NOMO-1 (cell line): ENCODE measurements around the gene SEPTIN12.

ENCODE experiments used
- DNase-seq, 2 experiments: peaks; one replicate each; lab custom pipeline; 2025; ENCODE audit not compliant: unreplicated experiment in 2 of 2; lab: John Stamatoyannopoulos, UW

Gene SEPTIN12

GRCh38 chr16:4734063-4734729, 53.9 kb downstream of the SEPTIN12 start, which contains the start of the genes ANKS3 and DNAAF8:
TSS of gene ANKS3 (minus strand) at chr16:4734271. CDS start at chr16:4730149, 4,122 bp downstream.
TSS of gene DNAAF8 (plus strand) at chr16:4734537. CDS start at chr16:4736515, 1,978 bp downstream.
- DNase-seq = peak; percentile 90 to 95

GRCh38 chr16:4733747-4734062, 54.4 kb downstream of the SEPTIN12 start:
- no peak for DNase-seq

DNA sequence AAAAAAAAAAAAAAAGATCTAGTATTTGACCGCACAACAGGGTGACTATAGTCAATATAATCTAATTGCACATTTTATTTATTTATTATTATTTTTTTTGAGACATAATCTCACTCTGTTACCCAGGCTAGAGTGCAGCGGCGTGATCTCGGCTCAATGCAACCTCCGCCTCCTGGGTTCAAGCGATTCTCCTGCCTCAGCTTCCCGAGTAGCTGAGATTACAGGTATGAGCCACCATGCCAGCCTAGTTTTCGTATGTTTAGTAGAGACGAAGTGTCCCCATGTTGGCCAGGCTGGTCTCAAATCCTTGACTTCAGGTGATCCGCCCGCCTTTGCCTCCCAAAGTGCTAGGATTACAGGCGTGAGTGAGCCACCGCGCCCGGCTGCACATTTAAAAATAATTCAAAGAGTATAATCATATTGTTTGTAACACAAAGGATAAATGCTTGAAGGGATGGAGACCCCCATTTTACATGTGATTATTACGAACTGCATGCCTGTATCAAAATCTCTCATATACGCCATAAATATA, 54.9 kb downstream of the SEPTIN12 start:
- DNase-seq = no peak

- no peak for DNase-seq
Measured at GRCh38 chr16:4729876-4730275, 58.3 kb downstream of the SEPTIN12 start.

DNA sequence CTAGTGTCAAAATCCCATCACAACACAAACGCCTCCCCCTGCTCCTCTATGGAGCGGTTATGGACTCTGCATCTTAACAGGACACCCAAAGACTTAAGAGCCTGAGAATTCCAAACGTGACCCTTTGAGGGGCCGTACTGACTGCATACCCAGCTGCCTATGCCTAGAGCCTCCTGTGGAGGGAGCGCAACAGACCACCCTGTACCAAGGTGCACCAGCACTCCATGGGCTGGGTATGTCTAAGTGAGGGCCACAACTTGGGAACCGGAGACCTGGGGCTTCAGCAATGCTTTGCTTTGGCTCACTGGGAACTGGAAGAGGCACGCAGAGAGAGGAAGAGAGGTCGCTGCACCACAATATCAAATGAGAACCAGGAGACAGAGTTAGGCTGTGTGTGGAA, 59.5 kb downstream of the SEPTIN12 start:
- DNase-seq = no peak
